Endodermal cell (in vitro differentiated cells): ENCODE data around the gene NAA25. TPM values are rescaled to one million over a fixed set of nuclear protein-coding genes. Genes with fewer than 3 reads are reported as not detected.

Source experiments
- DNase-seq: peaks from one replicate; pipeline ENCODE4 v3.0.0-alpha.2; 2017
- H3K27ac ChIP-seq: 2 replicates; pipeline ENCODE4 v1.5.1; 2013; ENCODE audit warnings: mild to moderate bottlenecking, low read depth, low read length, moderate library complexity
- H3K27me3 ChIP-seq: 2 replicates; pipeline ENCODE4 v1.6.1; 2013; ENCODE audit warnings: mild to moderate bottlenecking, low read length, moderate library complexity; ENCODE audit not compliant: insufficient read depth, control insufficient read depth, poor library complexity, severe bottlenecking
- H3K36me3 ChIP-seq: 2 replicates; pipeline ENCODE4 v1.7.0; 2013; ENCODE audit warnings: mild to moderate bottlenecking, low read length, moderate library complexity; ENCODE audit not compliant: control insufficient read depth, insufficient read depth
- H3K4me1 ChIP-seq: one replicate; pipeline ENCODE4 v1.7.0; 2013; ENCODE audit warnings: low read length; ENCODE audit not compliant: control insufficient read depth, insufficient read depth
- H3K4me3 ChIP-seq: 2 replicates; pipeline ENCODE4 v1.5.1; 2013; ENCODE audit warnings: mild to moderate bottlenecking, low read length, moderate library complexity
- H3K9ac ChIP-seq: 2 replicates; pipeline ENCODE4 v1.6.1; 2013; ENCODE audit warnings: mild to moderate bottlenecking, low read length, moderate library complexity; ENCODE audit not compliant: poor library complexity, severe bottlenecking; ENCODE audit errors: extremely low read depth
- H3K9me3 ChIP-seq: 2 replicates; pipeline ENCODE4 v1.6.1; 2013; ENCODE audit warnings: mild to moderate bottlenecking, low read length, moderate library complexity; ENCODE audit not compliant: control insufficient read depth
- H3K27ac Mint-ChIP-seq: 2 replicates; pipeline ENCODE4 v1.8.0; 2020; ENCODE audit warnings: mixed read lengths
- H3K27me3 Mint-ChIP-seq: 2 replicates; pipeline ENCODE4 v1.8.0; 2021; ENCODE audit warnings: mild to moderate bottlenecking, mixed read lengths; ENCODE audit not compliant: insufficient read depth
- H3K36me3 Mint-ChIP-seq: 2 replicates; pipeline ENCODE4 v1.8.0; 2020; ENCODE audit warnings: low read depth, mixed read lengths
- H3K4me1 Mint-ChIP-seq: 2 replicates; pipeline ENCODE4 v1.8.0; 2020; ENCODE audit warnings: mixed read lengths
- H3K4me3 Mint-ChIP-seq: 2 replicates; pipeline ENCODE4 v1.8.0; 2020; ENCODE audit warnings: mild to moderate bottlenecking, moderate library complexity, mixed read lengths
- H3K9me3 Mint-ChIP-seq: 2 replicates; pipeline ENCODE4 v1.8.0; 2020; ENCODE audit warnings: mild to moderate bottlenecking, mixed read lengths
- CTCF ChIP-seq: fragments of 200-600 bp; sonication (generic); conservative IDR thresholded peaks from 2 replicates; pipeline ENCODE4 v1.5.0; 2021; ENCODE audit warnings: antibody characterized with exemption, mild to moderate bottlenecking
- WGBS, 2 experiments: methylation state at CpG; one replicate each; pipeline versions ENCODE4 v1.1.5 to v1.1.7; 2013; ENCODE audit warnings: missing lambda C conversion rate in 2 of 2, mixed read lengths in 1 of 2; ENCODE audit not compliant: insufficient coverage in 1 of 2, insufficient read length in 1 of 2; 5-methylcytosine and 5-hydroxymethylcytosine counted together
- total RNA-seq, 2 donors: library from RNA; stranded (reverse); fragmentation: NEBNext Ultra II Directional in 1 of 2; extraction: Animal tissue kit (Norgen Biotek cat#: 25700) in 1 of 2; gene quantifications; 2 replicates in 1 of 2; 3 replicates in 1 of 2; pipeline ENCODE4 v1.2.1, GENCODE V29; 2021

Gene NAA25
- total RNA-seq, 2 donors from 2014 or later, result 34.2 to 36.3 TPM

DNA sequence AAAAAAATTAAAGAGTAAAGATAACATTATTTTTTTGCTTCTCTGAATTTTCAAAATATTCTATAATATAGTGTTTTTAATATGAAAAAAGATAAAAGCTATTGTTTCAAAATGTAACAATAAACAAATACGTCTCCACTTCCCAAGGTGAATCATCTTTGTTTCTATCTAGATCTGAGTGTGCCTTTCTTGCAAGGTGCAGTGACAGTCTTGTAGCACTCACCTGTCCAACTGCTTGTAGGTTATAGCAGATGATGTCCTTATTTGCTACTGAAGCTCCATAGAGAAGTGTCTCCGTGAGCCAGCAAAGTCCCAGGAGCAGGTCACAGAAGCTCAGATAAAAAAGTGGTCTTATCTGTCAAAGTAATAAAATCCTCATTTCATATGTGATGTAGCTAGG lies 117.0 kb downstream of the NAA25 start:
- Histone ChIP-seq H3K4me1 (no peaks in the 10 kb centered on the region), H3K4me3 (no peak overlapping the region), H3K27me3 (no peaks in the 10 kb centered on the region), H3K36me3 (no peaks in the 10 kb centered on the region), H3K9ac (no peak overlapping the region), H3K9me3 (no peaks in the 10 kb centered on the region), H3K27ac (no peak overlapping the region)
- peaks cover 21% of the 10 kb centered on the region for H3K36me3 Mint-ChIP-seq
- no peak overlapping the region for H3K4me3 Mint-ChIP-seq
- no peaks in the 10 kb centered on the region for H3K27me3 Mint-ChIP-seq
- DNase-seq, result no peak
- H3K4me1 Mint-ChIP-seq, result no peaks in the 10 kb centered on the region
- TF ChIP-seq CTCF, result no peak
- no peak overlapping the region for H3K27ac Mint-ChIP-seq
- WGBS, 2 experiments, result 97 to 100% methylated on average over 1 to 2 of the region's 2 CpGs
- no peaks in the 10 kb centered on the region for H3K9me3 Mint-ChIP-seq

GRCh38 chr12:111984820-111985219 lies 123.8 kb downstream of the NAA25 start:
- no peak for DNase-seq
- Mint-ChIP-seq H3K36me3 (peaks cover 9% of the 10 kb centered on the region), H3K27me3 (no peaks in the 10 kb centered on the region), H3K9me3 (no peaks in the 10 kb centered on the region), H3K4me1 (no peaks in the 10 kb centered on the region), H3K27ac (no peak overlapping the region), H3K4me3 (no peak overlapping the region)
- H3K9ac ChIP-seq, result no peak overlapping the region
- H3K27me3 ChIP-seq, result no peaks in the 10 kb centered on the region
- TF ChIP-seq CTCF, result no peak
- no peaks in the 10 kb centered on the region for H3K4me1 ChIP-seq
- no peaks in the 10 kb centered on the region for H3K9me3 ChIP-seq
- H3K36me3 ChIP-seq, result no peaks in the 10 kb centered on the region
- 84 to 100% methylated on average over 1 to 2 of the region's 2 CpGs for WGBS, 2 experiments
- no peak overlapping the region for H3K4me3 ChIP-seq
- H3K27ac ChIP-seq, result no peak overlapping the region

GRCh38 chr12:111981987-111982386 lies 126.6 kb downstream of the NAA25 start:
- Histone ChIP-seq H3K4me3 (no peak overlapping the region), H3K27me3 (no peaks in the 10 kb centered on the region), H3K36me3 (no peaks in the 10 kb centered on the region), H3K27ac (no peak overlapping the region), H3K9me3 (no peaks in the 10 kb centered on the region), H3K4me1 (no peaks in the 10 kb centered on the region), H3K9ac (no peak overlapping the region)
- H3K36me3 Mint-ChIP-seq, result peaks cover 5% of the 10 kb centered on the region
- WGBS, 2 experiments, result 86 to 90% methylated on average over 1 to 2 of the region's 2 CpGs
- H3K27me3 Mint-ChIP-seq, result no peaks in the 10 kb centered on the region
- no peaks in the 10 kb centered on the region for H3K4me1 Mint-ChIP-seq
- TF ChIP-seq CTCF, result no peak
- no peak overlapping the region for H3K4me3 Mint-ChIP-seq
- H3K27ac Mint-ChIP-seq, result no peak overlapping the region
- no peak for DNase-seq
- H3K9me3 Mint-ChIP-seq, result no peaks in the 10 kb centered on the region
